AG10803 (cell line): Measurements from ENCODE around the gene TRIM23.

Source experiments
- DNase-seq: peaks from one replicate; pipeline ENCODE4 v3.0.0; 2010; ENCODE audit warnings: low read depth
- H3K4me3 ChIP-seq: 2 replicates; pipeline ENCODE4 v1.5.1; 2011; ENCODE audit warnings: mild to moderate bottlenecking, low read length, control low read depth
- TF ChIP-seq, protein P1 (sequence below): conservative IDR thresholded peaks from 2 replicates; pipeline ENCODE4 v1.5.1; 2011; ENCODE audit warnings: mild to moderate bottlenecking, low read length, control low read depth, inconsistent platforms

Gene TRIM23

DNA sequence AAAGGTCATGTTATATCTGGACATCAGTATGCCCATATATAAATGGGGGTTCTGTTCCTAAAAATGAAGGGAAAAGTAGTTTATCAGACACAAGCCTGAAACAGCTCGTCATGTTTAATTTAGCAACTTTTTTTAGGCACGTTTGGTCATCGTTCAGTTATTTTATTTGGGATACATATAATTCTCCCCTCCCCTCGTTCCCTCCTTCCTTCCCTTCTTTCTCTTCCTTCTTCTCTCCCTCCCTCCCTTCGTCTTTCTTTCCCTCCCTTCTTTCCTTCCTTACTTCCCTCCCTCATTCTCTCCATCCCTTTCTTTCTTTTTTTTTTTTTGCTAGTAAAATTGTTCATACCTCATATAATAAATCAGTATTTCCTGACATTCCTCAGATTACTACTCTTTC, 57.6 kb downstream of the TRIM23 start:
- TF ChIP-seq, protein P1, sequence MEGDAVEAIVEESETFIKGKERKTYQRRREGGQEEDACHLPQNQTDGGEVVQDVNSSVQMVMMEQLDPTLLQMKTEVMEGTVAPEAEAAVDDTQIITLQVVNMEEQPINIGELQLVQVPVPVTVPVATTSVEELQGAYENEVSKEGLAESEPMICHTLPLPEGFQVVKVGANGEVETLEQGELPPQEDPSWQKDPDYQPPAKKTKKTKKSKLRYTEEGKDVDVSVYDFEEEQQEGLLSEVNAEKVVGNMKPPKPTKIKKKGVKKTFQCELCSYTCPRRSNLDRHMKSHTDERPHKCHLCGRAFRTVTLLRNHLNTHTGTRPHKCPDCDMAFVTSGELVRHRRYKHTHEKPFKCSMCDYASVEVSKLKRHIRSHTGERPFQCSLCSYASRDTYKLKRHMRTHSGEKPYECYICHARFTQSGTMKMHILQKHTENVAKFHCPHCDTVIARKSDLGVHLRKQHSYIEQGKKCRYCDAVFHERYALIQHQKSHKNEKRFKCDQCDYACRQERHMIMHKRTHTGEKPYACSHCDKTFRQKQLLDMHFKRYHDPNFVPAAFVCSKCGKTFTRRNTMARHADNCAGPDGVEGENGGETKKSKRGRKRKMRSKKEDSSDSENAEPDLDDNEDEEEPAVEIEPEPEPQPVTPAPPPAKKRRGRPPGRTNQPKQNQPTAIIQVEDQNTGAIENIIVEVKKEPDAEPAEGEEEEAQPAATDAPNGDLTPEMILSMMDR: no peak
- DNase-seq: no peak

DNA sequence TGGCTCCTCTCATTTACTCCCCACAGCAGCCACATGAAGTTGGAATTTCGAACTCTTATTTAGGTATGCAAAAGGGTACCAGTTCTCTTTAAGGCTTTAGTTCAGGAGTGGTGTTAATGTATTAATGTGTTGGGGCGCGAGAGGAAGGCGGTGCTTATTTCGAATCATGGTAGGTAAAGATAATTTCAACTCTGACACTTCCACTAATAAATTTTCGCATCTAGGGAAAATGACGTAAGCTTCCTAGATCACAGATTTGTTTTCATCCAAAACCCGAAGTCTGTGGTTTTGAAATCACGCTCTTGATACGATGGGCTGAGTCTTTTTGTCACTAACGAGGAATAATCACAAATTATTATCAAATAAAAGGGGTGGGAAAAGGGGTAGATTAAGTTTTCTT, 60.4 kb downstream of the TRIM23 start:
- DNase-seq: no peak
- TF ChIP-seq, protein P1: no peak
- peak overlapping the region; percentile 95 for H3K4me3 ChIP-seq

More for the DNA sequence above, 57.6 kb downstream of the TRIM23 start:
- H3K4me3 ChIP-seq: no peak overlapping the region

DNA sequence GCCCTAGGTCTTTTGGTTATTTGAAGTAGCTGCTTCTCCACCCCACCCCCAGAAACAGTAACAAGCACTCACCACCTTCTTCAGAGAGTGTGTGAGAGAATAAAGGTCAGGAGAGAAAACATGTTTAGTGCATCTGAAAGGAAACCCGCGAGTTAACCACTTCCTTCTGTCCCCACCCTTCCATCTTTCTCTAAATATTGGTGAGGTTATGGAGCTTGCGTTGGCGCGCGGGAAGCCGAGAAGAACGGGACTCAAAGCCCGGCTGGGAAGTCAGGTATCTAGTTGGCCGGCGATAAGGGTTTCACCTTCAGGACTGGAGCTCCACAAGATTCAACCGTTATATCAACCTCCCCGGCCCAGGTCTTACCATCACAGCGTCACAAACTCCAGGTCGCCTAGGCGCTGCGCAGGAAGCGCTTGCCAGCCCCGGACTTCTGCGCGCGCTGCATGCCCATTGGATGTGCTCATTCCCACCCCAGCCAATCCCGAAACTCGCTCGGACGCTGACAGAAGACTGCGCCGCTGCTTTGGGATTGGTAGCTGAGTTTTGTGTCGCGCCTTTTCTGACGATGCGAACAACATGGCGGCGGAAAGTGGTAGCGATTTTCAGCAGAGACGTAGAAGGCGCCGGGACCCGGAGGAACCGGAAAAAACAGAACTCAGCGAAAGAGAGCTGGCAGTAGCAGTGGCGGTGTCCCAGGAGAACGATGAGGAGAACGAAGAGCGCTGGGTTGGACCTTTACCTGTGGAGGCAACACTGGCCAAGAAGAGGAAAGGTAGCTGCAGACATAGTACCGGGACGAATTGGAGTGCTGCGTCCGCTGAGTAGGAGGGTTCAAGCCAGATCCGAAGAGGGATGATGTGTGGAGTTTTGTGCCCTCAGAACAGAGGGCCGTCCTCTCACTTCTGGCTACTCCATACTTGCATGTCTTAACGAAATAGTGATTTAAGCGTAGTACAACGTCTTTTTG, 61.1 kb downstream of the TRIM23 start, which contains the start of the genes CENPK and PPWD1:
Gene CENPK (minus strand): TSS at position 438 of the 971 bp plus-strand sequence. CDS start 8,261 bp downstream, outside the sequence.
Gene PPWD1 (plus strand): TSS at position 566 of the 971 bp plus-strand sequence. CDS start 15 bp downstream, at position 581.
- DNase-seq: peak; percentile 91
- TF ChIP-seq, protein P1: no peak
- peak within 1 kb of the TSS; percentile 95 for H3K4me3 ChIP-seq

DNA sequence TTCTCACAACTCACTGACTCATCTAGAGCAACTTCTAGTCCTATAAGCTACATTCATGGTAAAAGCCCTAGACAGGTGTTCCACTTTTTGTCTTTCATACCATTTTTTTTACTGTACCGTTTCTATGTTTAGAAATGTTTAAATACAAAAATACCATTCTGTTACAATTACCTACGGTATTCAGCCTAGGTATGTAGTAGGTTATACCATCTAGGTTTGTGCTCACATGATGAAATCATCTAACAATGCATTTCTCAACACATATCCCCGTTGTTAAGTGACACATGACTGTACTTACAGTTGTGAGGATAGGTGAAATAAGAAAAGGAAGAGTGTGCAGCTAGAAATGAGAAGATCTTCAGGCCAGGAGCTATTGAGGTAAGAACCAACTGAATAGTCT, 67.4 kb downstream of the TRIM23 start:
- no peak for DNase-seq
- H3K4me3 ChIP-seq: no peak overlapping the region
- TF ChIP-seq, protein P1: no peak

DNA sequence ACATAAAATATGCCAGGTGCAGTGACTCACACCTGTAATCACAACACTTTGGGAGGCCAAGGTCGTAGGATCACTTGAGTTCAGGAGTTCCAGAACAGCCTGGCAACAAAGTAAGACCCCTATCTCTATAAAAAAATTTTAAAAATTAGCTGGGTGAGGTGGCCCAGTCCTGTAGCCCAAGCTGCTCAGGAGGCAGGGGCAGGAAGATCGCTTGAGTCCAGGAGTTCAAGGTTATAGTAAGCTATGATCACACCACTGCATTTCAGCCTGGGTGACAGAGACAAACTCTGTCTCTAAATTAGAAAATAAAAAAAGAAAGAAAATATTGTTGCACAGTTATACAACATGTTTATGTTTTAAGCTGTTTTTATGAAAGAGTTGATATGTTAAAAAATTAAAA, 68.0 kb downstream of the TRIM23 start:
- TF ChIP-seq, protein P1: no peak
- DNase-seq: no peak
- H3K4me3 ChIP-seq: no peak overlapping the region

DNA sequence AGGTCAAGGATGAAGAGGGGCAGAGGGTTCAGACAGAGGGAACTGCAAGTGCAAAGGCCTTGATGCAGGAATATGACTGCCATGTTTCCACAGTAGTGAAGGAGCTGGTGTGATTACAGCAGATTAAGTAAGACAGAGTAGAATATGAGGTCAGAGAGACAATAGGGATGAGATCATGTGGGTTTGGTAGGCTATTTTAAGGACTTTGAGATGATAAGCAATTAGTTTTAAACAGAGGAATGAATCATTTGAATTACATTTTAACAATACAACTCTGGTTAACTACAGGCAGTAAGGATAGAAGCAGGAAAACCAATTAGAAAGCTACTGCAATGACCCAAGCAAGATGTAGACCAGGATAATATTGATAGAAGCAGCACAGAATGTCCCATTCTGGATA, 68.8 kb downstream of the TRIM23 start:
- peak; percentile 8 for DNase-seq
- TF ChIP-seq, protein P1: no peak
- H3K4me3 ChIP-seq: no peak overlapping the region

DNA sequence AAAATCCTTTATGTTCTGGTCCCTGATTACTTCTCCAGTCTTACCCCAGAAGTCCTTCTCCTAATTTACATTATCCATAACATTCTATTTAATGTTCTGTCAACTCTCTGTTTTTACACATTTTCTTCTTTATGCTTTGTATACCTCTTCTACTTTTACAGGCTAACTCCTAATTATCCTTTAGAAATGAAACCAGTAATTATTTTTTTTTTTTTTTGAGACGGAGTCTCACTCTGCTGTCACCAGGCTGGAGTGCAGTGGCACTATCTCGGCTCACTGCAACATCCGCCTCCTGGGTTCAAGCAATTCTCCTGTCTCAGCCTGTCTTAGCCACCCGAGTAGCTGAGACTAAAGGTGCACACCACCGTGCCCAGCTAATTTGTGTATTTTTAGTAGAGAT, 70.2 kb downstream of the TRIM23 start:
- DNase-seq: no peak
- H3K4me3 ChIP-seq: no peak overlapping the region
- TF ChIP-seq, protein P1: no peak
